Muscle layer of colon (tissue), 2 donors: Measurements from ENCODE around the gene CCDC102B.

Experiments
- H3K27ac ChIP-seq: one replicate; pipeline ENCODE4 v1.7.0; 2013; ENCODE audit warnings: low read depth, mild to moderate bottlenecking, low read length, moderate library complexity
- H3K27me3 ChIP-seq, 2 donors: one replicate each; pipeline ENCODE4 v1.7.0; 2013; ENCODE audit warnings: low read length in 2 of 2, mild to moderate bottlenecking in 2 of 2; ENCODE audit not compliant: insufficient read depth in 2 of 2, control insufficient read depth in 1 of 2
- H3K36me3 ChIP-seq: one replicate; pipeline ENCODE4 v1.7.0; 2013; ENCODE audit warnings: mild to moderate bottlenecking, low read length; ENCODE audit not compliant: insufficient read depth
- H3K4me1 ChIP-seq: one replicate; pipeline ENCODE4 v1.7.0; 2013; ENCODE audit warnings: mild to moderate bottlenecking, low read length; ENCODE audit not compliant: insufficient read depth
- H3K4me3 ChIP-seq, 2 donors: one replicate each; pipeline ENCODE4 v1.7.0; 2013; ENCODE audit warnings: low read length in 2 of 2, low read depth in 1 of 2, mild to moderate bottlenecking in 1 of 2, moderate library complexity in 1 of 2
- H3K9ac ChIP-seq: one replicate; pipeline ENCODE4 v1.7.0; 2013; ENCODE audit warnings: low read length
- H3K9me3 ChIP-seq: one replicate; pipeline ENCODE4 v1.7.0; 2013; ENCODE audit warnings: mild to moderate bottlenecking, low read length
- donor health status: abdominal sarcoma.
- donor health status: Adenocarcinoma of cecum.

CCDC102B gene

GRCh38 chr18:69031571-69031970 is 233.7 kb downstream of the CCDC102B start:
- Histone ChIP-seq H3K9me3 (no peaks in the 10 kb centered on the region), H3K27ac (no peak overlapping the region), H3K9ac (no peak overlapping the region), H3K4me1 (no peaks in the 10 kb centered on the region), H3K36me3 (no peaks in the 10 kb centered on the region), H3K4me3 (no peak overlapping the region), H3K27me3 (no peaks in the 10 kb centered on the region)

- Histone ChIP-seq H3K4me1 (no peaks in the 10 kb centered on the region), H3K9ac (no peak overlapping the region), H3K4me3 (no peak overlapping the region)
Observed at GRCh38 chr18:69032009-69032408, 234.1 kb downstream of the CCDC102B start.

GRCh38 chr18:69035756-69036155 is 237.9 kb downstream of the CCDC102B start:
- no peaks in the 10 kb centered on the region for H3K27me3 ChIP-seq
- no peaks in the 10 kb centered on the region for H3K36me3 ChIP-seq
- no peaks in the 10 kb centered on the region for H3K9me3 ChIP-seq
- no peak overlapping the region for H3K9ac ChIP-seq
- H3K4me1 ChIP-seq: no peaks in the 10 kb centered on the region
- no peak overlapping the region for H3K27ac ChIP-seq
- H3K4me3 ChIP-seq: no peak overlapping the region

More at GRCh38 chr18:69032009-69032408, 234.1 kb downstream of the CCDC102B start:
- no peaks in the 10 kb centered on the region for H3K36me3 ChIP-seq
- H3K27me3 ChIP-seq: no peaks in the 10 kb centered on the region
- H3K9me3 ChIP-seq: no peaks in the 10 kb centered on the region
- H3K27ac ChIP-seq: no peak overlapping the region

- Histone ChIP-seq H3K4me1 (no peaks in the 10 kb centered on the region), H3K36me3 (no peaks in the 10 kb centered on the region), H3K27me3 (no peaks in the 10 kb centered on the region), H3K27ac (no peak overlapping the region), H3K9ac (no peak overlapping the region), H3K9me3 (no peaks in the 10 kb centered on the region), H3K4me3 (no peak overlapping the region)
Observed at GRCh38 chr18:69044215-69044614, 246.3 kb downstream of the CCDC102B start.

GRCh38 chr18:69064063-69064462 is 266.2 kb downstream of the CCDC102B start:
- Histone ChIP-seq H3K36me3 (no peaks in the 10 kb centered on the region), H3K27me3 (no peaks in the 10 kb centered on the region), H3K4me1 (no peaks in the 10 kb centered on the region), H3K4me3 (no peak overlapping the region), H3K9me3 (no peaks in the 10 kb centered on the region), H3K9ac (no peak overlapping the region), H3K27ac (no peak overlapping the region)

GRCh38 chr18:69067048-69067447 is 269.2 kb downstream of the CCDC102B start:
- Histone ChIP-seq H3K27ac (no peak overlapping the region), H3K36me3 (no peaks in the 10 kb centered on the region), H3K9ac (no peak overlapping the region), H3K4me1 (no peaks in the 10 kb centered on the region), H3K9me3 (no peaks in the 10 kb centered on the region), H3K27me3 (no peaks in the 10 kb centered on the region), H3K4me3 (no peak overlapping the region)

- Histone ChIP-seq H3K9ac (no peak overlapping the region), H3K4me3 (no peak overlapping the region), H3K9me3 (no peaks in the 10 kb centered on the region), H3K36me3 (no peaks in the 10 kb centered on the region), H3K4me1 (no peaks in the 10 kb centered on the region), H3K27me3 (no peaks in the 10 kb centered on the region), H3K27ac (no peak overlapping the region)
Observed at GRCh38 chr18:69071680-69072079, 273.8 kb downstream of the CCDC102B start.

GRCh38 chr18:69081846-69082245 is 284.0 kb downstream of the CCDC102B start:
- H3K27ac ChIP-seq: no peak overlapping the region
- H3K27me3 ChIP-seq: no peaks in the 10 kb centered on the region
- no peaks in the 10 kb centered on the region for H3K36me3 ChIP-seq
- H3K4me3 ChIP-seq: no peak overlapping the region
- H3K9me3 ChIP-seq: no peaks in the 10 kb centered on the region
- H3K4me1 ChIP-seq: no peaks in the 10 kb centered on the region
- H3K9ac ChIP-seq: no peak overlapping the region

GRCh38 chr18:69082499-69082898 is 284.6 kb downstream of the CCDC102B start:
- H3K27ac ChIP-seq: no peak overlapping the region
- no peaks in the 10 kb centered on the region for H3K36me3 ChIP-seq

GRCh38 chr18:69085951-69086350 is 288.1 kb downstream of the CCDC102B start:
- Histone ChIP-seq H3K9me3 (no peaks in the 10 kb centered on the region), H3K4me1 (no peaks in the 10 kb centered on the region), H3K27ac (no peak overlapping the region), H3K4me3 (no peak overlapping the region), H3K9ac (no peak overlapping the region), H3K27me3 (no peaks in the 10 kb centered on the region), H3K36me3 (no peaks in the 10 kb centered on the region)

More at GRCh38 chr18:69082499-69082898, 284.6 kb downstream of the CCDC102B start:
- Histone ChIP-seq H3K4me3 (no peak overlapping the region), H3K27me3 (no peaks in the 10 kb centered on the region), H3K4me1 (no peaks in the 10 kb centered on the region), H3K9ac (no peak overlapping the region), H3K9me3 (no peaks in the 10 kb centered on the region)

- Histone ChIP-seq H3K27ac (no peak overlapping the region), H3K36me3 (no peaks in the 10 kb centered on the region), H3K9ac (no peak overlapping the region), H3K4me3 (no peak overlapping the region), H3K4me1 (no peaks in the 10 kb centered on the region), H3K9me3 (no peaks in the 10 kb centered on the region), H3K27me3 (no peaks in the 10 kb centered on the region)
Observed at GRCh38 chr18:69088973-69089372, 291.1 kb downstream of the CCDC102B start.

GRCh38 chr18:69097349-69097748 is 299.5 kb downstream of the CCDC102B start:
- Histone ChIP-seq H3K27ac (no peak overlapping the region), H3K4me1 (no peaks in the 10 kb centered on the region), H3K27me3 (no peaks in the 10 kb centered on the region), H3K9me3 (no peaks in the 10 kb centered on the region), H3K36me3 (no peaks in the 10 kb centered on the region), H3K9ac (no peak overlapping the region), H3K4me3 (no peak overlapping the region)
